ENCODE measurements around the gene NDUFB7. TPM values are rescaled to one million over a fixed set of nuclear protein-coding genes. Genes with fewer than 3 reads are reported as not detected.
A peak's percentile ranks its signal among the peaks of the same experiment; 100 is the strongest.

Gene NDUFB7
- total RNA-seq, 1 donor from 2014 or later: 612 TPM

DNA sequence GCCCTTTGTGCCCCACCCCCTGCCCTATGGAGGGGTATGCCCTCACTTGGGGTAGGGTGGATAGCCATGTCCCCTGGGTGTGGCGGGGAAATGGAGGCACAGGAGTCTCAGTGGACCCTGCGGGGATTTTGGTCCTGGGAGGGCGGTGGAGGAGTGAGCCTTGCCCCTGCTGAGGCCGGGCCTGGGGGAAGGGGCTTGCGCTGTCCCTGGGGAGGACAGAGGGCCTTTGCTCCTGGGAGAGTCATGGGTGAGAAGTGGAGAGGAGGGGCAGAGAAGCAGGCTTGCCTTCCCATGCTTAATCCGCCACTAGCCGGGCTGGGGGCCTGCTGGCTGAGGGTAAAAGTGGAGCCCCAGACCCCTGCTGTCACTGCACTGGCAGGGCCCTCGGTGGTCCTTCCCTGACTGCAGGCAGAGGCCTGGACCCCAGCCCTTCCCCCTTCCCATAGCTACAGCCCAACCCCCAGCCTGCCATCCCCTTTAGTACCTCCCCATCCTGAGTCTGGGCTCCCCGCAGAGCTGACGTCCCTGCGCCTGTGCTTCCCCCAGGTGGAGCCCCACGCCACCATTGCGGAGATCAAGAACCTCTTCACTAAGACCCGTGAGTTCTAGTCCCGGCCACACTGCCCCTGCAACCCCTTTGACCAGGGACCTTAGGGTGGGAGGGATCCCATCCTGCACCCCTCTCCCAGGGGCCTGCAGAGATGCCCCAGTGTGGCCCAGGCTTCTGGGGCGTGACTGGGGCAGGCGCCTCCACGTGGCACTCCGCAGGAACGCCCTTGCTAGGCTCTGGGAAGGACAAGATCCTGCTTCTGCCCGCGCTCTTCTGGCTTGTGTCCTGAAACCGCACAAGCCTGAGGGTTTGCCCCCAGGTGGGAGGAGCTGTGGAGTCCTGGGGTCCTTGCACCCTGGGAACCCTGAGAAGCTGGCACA is 8.9 kb downstream of the NDUFB7 start:
- H3K4me3 ChIP-seq: peak overlapping the region in 1 of 2 donors; percentile 51
- intact Hi-C loops (cut with DNase I): no loop called here
- peaks cover 9 to 24% of the 10 kb centered on the region in 2 donors for H3K4me1 ChIP-seq
- DNase-seq (ENCODE audit: low spot score in 2 of 2): no peak
- peaks cover 17 to 18% of the 10 kb centered on the region in 2 donors for H3K36me3 ChIP-seq
- peak overlapping the region; percentile 85 to 87 for H3K27ac ChIP-seq
- TF ChIP-seq, protein P1, sequence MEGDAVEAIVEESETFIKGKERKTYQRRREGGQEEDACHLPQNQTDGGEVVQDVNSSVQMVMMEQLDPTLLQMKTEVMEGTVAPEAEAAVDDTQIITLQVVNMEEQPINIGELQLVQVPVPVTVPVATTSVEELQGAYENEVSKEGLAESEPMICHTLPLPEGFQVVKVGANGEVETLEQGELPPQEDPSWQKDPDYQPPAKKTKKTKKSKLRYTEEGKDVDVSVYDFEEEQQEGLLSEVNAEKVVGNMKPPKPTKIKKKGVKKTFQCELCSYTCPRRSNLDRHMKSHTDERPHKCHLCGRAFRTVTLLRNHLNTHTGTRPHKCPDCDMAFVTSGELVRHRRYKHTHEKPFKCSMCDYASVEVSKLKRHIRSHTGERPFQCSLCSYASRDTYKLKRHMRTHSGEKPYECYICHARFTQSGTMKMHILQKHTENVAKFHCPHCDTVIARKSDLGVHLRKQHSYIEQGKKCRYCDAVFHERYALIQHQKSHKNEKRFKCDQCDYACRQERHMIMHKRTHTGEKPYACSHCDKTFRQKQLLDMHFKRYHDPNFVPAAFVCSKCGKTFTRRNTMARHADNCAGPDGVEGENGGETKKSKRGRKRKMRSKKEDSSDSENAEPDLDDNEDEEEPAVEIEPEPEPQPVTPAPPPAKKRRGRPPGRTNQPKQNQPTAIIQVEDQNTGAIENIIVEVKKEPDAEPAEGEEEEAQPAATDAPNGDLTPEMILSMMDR (IDR thresholded peaks at IDR 0.05): no peak
- no peaks in the 10 kb centered on the region for H3K27me3 ChIP-seq
- no peaks in the 10 kb centered on the region for H3K9me3 ChIP-seq

DNA sequence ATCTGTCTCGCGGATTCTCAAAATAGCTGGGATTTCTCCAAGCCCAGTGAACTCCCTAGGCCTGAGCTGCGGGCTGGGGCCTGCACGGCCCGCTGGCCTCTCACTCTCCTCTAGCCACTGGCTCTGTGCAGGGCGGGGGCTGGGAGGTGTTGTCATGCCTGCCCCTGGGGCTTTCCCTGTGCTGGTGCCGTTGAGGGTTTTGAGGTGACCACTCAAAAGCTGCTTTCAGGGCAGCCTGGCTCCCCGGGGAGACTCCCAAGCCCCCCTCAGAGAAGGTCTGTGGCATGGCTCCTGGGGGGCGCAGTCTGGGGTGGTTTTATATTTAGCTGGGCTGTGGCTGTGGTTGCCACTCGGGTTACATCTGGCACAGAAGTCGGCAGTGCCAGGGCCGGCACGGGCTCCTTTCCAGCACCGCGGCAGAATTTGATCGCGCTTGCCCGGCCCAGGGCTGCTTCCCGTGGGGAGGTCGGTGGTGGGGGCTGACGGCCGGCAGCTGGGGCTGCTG is 10.0 kb downstream of the NDUFB7 start:
- H3K27me3 ChIP-seq: no peaks in the 10 kb centered on the region
- peak overlapping the region; percentile 85 to 87 for H3K27ac ChIP-seq
- TF ChIP-seq, protein P1 (IDR thresholded peaks at IDR 0.05): no peak
- DNase-seq (ENCODE audit: low spot score in 2 of 2): peak in 1 of 2 donors; percentile 80
- intact Hi-C loops (cut with DNase I): no loop called here
- no peaks in the 10 kb centered on the region for H3K9me3 ChIP-seq
- H3K4me3 ChIP-seq: peak overlapping the region; percentile 7 to 51
- H3K4me1 ChIP-seq: peaks cover 9 to 26% of the 10 kb centered on the region in 2 donors
- peaks cover 14 to 17% of the 10 kb centered on the region in 2 donors for H3K36me3 ChIP-seq

DNA sequence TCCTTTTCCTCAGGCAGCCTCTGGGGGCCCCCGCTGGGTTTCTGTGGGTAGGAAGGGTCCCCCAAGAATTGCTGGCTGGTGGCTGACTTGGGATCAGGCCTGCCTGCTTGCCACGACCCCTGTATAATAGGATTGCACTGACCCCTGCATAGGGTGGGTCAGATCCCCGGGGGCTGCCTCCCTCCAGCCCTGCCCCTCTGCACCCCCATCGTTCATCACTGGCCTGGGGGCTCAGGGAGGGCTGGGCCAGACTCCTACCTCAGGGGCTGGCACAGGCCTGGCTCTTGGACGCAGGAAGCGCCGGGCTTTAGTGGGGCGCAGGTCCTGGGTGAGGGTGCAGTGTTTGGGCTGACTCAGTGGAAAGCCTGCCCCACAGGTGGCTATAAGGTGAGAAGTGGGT is 10.6 kb downstream of the NDUFB7 start:
- intact Hi-C loops (cut with DNase I): no loop called here
- Histone ChIP-seq H3K9me3 (no peaks in the 10 kb centered on the region), H3K4me1 (peaks cover 9 to 32% of the 10 kb centered on the region in 2 donors), H3K4me3 (peak overlapping the region in 1 of 2 donors; percentile 7), H3K27ac (peak overlapping the region; percentile 85 to 87), H3K27me3 (no peaks in the 10 kb centered on the region), H3K36me3 (peaks cover 9 to 16% of the 10 kb centered on the region in 2 donors)
- no peak for DNase-seq (ENCODE audit: low spot score in 2 of 2)
- TF ChIP-seq, protein P1 (IDR thresholded peaks at IDR 0.05): no peak

DNA sequence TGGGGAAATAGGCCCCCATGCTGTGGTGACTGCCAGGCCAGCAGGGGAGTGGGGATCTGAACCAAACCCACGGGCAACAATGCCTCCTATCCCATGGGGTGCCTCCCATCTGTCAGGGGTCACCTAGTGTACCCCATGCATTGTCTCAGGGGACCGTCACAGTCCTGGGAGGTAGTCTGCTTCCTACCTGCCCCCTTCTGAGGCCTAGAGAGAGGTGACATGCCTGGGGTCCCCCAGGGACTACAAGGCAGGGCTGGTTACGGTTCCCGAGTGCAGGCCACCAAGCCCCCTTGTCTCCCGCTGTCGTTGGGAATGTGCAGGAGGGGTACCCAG is 11.1 kb downstream of the NDUFB7 start:
- H3K27me3 ChIP-seq: no peaks in the 10 kb centered on the region
- H3K27ac ChIP-seq: peak overlapping the region; percentile 85 to 87
- H3K4me1 ChIP-seq: peaks cover 9 to 32% of the 10 kb centered on the region in 2 donors
- DNase-seq (ENCODE audit: low spot score in 2 of 2): no peak
- no peaks in the 10 kb centered on the region for H3K9me3 ChIP-seq
- intact Hi-C loops (cut with DNase I): no loop called here
- H3K36me3 ChIP-seq: peaks cover 5 to 11% of the 10 kb centered on the region in 2 donors
- no peak overlapping the region for H3K4me3 ChIP-seq
- TF ChIP-seq, protein P1 (IDR thresholded peaks at IDR 0.05): no peak

DNA sequence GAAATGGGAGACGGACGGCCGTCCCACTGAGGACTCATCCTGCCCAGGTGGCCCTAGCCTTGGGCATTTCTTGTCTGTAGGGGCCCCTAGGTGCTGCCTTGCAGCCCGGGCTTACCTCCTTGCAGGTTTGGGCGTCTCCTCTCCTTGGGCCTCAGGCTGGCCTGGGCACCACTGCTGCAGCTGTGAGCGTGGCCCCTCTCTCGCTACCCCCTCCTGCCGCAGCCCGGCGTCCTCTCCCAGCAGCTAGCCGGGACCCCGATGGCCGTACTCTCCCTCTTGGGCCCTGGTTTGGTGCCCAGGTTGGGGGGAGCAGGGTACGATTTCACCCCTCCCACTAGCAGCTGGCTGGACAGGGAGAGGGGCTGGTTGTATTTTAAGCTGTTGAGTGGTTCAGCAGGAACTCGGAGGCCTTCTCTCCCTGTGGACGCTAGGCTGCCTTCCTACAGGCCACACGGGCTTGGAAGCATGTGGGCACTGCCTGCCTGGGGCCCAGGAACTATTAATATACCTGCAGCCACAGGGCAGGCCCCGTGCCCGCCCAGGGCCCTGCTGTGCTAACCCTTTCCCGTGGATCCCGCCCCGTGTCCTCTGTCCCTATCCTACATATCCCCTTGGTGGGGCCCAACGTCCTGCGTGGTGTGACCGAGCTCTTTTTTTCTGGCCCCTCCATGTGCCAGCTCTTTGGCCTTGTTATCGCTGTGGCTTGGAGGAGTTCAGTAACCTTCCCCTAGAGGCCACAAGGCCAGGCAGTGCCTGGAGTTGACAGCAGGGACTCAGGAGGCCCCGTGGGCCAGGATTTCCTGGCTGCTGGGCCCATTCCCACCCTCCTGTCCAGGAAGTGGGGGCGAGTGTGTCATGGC is 11.7 kb downstream of the NDUFB7 start:
- no peaks in the 10 kb centered on the region for H3K9me3 ChIP-seq
- DNase-seq (ENCODE audit: low spot score in 2 of 2): no peak
- peaks cover 9 to 32% of the 10 kb centered on the region in 2 donors for H3K4me1 ChIP-seq
- no peak overlapping the region for H3K4me3 ChIP-seq
- TF ChIP-seq, protein P1 (IDR thresholded peaks at IDR 0.05): no peak
- intact Hi-C loops (cut with DNase I): no loop called here
- H3K36me3 ChIP-seq: peaks cover under 1 to 5% of the 10 kb centered on the region in 2 donors
- H3K27ac ChIP-seq: peak overlapping the region; percentile 85 to 87
- no peaks in the 10 kb centered on the region for H3K27me3 ChIP-seq

All from ascending aorta (tissue), 2 donors.